ENCODE results near the gene MBD3L4.
"Not testable (repeated sequence)": the region's sequence is repeated elsewhere in the genome, so short reads cannot be mapped to it uniquely, and the experiment has no call there.

The MBD3L4 gene

DNA sequence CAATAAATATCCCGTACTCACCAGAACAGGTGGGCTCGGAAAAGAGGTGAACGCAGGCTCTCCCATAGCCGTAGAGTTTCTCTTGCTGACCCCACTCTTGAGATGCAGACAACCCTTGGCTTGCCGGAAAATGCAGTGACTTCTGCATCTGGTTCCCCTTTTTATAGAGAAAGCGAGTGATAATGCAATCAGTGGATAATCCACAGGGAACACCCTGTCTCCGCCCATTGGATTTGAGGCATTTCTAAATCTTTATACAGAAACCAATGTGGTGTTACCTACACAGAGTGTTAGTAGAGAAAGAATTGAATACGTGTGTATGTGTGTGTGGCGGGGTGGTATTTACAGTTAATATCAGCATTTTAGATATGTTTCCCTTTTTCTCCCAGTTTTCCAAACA lies at the start of gene MBD3L4:
Gene MBD3L4, minus strand, starts transcription at position 101 of the 400 bp plus-strand sequence. Its CDS starts 35 bp downstream, at position 66.
- not testable (repeated sequence) for DNase-seq (ENCODE audit: low spot score)

DNA sequence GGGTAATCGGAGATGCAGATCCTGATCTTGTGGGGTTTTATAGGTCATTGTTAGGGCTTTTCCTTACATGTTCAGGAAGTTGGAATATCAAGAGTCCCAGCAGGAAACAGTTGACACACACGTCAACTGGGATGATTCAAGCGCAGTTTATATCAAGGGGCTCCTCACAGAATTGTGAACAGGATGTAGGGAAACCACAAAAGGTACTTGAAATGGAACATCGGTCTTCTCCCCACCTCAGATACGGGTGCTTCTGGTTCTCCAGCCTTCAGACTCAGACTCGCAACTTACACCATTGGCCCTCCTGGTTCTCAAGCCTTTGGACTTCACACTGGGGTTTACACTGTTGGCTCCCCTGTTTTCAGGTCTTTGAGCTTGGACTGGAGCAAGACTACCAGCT lies 49.0 kb upstream of the MBD3L4 start:
- DNase-seq (ENCODE audit: low spot score) = no peak

DNA sequence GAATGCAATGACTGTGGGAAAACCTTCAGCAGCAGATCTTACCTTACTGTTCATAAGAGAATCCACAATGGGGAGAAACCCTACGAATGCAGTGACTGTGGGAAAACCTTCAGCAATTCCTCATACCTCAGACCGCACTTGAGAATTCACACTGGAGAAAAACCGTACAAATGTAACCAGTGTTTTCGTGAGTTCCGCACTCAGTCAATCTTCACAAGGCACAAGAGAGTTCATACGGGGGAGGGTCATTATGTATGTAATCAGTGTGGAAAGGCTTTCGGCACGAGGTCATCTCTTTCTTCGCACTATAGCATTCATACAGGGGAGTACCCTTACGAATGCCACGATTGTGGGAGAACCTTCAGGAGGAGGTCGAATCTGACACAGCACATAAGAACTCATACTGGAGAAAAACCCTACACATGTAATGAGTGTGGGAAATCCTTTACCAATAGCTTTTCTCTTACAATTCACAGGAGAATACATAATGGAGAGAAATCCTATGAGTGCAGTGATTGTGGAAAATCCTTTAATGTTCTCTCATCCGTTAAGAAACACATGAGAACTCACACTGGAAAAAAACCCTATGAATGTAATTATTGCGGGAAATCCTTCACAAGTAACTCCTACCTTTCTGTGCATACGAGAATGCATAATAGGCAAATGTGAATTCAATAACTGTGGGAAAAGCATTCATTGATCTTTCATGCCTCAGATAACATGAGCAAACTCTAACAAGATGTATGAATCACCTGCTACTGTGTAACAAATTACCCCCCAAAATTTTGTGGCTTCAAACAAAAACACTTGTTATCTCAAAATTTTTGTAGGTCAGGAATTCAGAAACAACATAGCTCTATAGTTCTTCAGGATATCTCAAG lies 43.3 kb upstream of the MBD3L4 start:
- no peak for DNase-seq (ENCODE audit: low spot score)

DNA sequence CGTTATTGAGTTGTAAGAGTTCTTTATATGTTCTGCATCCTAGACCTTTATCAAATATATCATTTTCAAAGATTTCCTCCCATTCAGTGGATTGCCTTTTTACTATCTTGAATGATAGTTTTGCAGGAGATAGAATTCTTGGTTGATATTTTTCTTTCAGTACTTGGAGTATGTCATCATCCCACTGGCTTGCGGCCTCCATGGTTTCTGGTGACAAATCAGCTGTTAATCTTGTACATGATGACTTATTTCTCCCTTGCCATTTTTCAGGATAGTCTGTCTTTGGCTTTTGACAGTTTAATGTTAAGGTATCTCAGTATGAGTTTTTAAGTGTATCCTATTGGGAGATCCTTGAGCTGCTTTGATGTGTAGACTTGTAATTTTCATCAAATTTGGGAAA lies 38.0 kb upstream of the MBD3L4 start:
- no peak for DNase-seq (ENCODE audit: low spot score)

DNA sequence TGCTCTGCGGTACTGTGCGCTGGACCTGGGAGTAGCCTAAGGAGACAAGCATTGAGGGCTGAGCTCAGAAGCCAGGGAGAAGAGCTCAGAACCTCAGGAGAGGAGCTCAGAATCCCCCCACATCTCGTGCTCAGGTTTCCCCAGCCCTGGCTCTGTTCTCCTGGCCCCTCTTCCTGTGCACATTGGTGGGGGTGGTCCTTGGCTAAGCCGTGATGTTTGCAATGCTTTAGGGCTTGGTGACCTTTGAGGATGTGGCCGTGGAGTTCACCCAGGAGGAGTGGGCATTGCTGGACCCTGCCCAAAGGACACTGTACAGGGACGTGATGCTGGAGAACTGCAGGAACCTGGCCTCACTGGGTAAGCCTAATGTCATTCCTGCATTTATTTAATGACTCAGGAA lies 36.2 kb upstream of the MBD3L4 start:
- DNase-seq (ENCODE audit: low spot score) = no peak

DNA sequence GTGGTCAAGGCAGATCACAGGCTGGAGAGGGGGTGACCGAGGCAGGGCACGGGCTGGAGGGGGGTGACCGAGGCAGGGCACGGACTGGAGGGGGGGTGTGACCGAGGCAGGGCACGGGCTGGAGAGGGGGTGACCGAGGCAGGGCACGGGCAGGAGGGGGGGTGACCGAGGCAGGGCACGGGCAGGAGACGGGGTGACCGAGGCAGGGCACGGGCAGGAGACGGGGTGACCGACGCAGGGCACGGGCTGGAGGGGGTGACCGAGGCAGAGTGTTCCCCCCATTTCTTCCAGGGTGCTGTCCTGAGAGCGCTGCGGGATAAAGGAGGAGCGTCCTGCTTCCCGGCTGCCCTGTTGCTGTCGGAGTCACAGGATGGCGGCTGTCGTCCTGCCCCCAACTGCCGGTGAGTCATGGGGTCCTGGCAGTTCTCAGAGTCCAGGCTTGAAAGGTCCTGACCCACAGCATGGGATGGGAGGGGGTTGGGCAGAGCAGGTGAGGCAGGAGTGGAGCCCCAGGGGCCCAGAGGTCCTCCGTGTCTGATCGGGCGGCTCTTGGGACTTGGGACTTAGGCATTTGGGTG lies 34.8 kb upstream of the MBD3L4 start:
- no peak for DNase-seq (ENCODE audit: low spot score)

DNA sequence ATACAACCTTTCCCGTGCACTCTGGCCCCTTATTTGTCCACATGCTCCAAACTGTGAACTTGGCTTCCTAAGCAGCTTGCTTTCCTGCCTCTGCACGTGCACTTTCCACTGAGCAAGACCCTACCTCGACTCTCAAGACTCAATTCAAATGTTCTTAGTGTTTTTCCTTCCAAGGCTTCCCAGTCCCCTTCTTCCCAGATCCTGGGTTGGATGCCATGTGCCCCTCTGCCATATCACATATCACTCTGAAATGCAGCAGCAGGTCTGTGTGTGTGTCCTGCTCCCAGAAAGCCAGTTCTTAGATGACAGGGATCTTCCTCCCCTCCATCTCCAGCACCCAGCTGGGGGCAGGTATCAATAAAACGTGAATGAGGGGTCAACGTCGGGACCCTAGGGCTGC lies 32.6 kb upstream of the MBD3L4 start:
- no peak for DNase-seq (ENCODE audit: low spot score)

DNA sequence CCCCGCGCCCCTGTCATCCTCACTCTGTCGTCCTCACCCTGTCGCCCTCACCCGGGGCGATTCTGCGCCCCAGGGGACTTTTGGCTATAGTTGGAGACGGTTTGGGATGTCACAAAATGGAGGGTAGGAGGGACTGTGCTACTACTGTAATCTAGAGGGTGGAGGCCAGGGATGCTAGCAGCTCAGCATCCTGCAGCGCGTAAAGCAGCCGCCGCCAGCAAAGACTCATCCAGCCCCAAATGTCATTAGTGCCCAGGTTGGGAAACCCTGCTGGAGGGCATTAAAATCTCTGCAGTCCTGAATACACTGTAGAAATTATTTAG lies 29.9 kb upstream of the MBD3L4 start:
- no peak for DNase-seq (ENCODE audit: low spot score)

DNA sequence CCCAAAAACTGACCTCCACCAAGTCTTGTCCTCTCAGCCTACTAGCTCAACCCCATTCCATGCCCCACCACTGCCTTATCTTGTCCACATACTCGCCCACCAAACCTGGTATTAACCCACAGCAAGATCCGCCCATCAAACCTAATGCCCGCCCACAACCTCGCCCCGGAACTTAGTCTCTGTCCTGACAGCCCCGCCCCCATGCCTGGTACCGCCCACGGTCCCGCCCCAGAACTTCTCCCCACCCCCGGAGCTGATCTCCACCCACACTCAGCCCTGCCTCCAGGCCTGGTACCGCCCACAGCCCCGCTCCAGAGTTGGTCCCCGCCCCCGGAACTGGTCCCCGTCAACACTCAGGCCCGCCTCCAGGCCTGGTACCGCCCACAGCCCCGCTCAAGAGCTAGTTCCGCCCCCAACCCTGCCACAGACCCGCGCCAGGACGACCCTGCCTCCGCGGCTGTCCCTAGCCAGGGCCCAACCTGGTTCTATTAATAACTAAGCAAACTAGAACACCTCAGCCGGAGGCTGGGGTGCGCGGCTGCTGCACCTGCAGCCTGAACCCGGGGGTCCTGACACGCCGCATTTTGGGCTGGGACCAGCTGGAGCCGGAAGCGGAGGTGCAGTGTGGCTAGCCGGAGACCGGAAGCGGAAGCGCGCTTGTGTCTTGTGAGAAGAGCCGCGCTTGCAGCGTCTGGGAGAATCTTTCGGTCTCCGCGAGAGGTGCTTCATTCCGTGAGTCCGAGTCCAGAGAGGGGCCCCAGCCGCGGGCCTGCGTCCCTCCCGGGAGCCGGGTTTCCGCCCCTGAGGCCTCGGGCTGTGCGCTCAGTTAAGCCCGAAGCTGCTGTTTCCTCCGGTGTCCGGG lies 29.3 kb upstream of the MBD3L4 start, which contains the start of gene ZNF557:
Gene ZNF557, plus strand, starts transcription at position 662 of the 862 bp plus-strand sequence. CDS start 5,372 bp downstream, outside the sequence.
- peak; percentile 99 for DNase-seq (ENCODE audit: low spot score)

DNA sequence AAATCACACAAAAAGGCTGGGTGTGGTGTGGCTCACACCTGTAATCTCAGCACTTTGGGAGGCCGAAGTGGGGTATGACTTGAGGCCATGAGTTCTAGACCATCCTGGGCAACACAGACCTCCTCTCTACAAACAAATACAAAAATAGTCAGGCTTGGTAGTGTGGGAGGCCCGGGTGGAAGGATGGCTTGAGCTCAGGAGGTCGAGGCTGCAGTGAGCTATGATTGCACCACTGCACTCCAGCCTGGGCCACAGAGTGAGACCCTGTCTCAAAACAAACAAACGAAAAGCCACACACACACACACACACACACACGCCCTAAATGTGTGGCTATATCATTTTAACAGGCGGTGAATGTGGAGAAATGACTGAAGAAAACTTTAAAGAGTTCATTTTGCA lies 28.6 kb upstream of the MBD3L4 start:
- no peak for DNase-seq (ENCODE audit: low spot score)

DNA sequence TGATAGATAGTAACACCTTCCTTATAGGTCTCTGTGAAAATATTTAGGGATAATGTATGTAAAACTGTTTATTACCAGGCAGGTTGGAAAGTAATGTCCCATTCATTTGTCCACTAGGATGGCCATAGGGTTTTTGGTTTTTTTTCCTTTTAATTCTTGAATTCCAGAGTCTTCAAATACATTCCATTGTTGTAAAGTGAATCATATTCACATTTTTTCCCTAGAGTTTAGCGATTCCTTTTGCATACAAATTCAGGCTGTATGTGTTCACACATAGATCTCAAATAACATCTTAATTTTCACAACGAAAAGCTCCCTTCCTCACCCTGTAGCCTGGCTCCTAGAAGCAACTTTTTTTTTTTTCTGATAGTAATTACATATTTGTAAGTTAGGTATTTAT lies 27.7 kb upstream of the MBD3L4 start:
- DNase-seq (ENCODE audit: low spot score) = no peak

DNA sequence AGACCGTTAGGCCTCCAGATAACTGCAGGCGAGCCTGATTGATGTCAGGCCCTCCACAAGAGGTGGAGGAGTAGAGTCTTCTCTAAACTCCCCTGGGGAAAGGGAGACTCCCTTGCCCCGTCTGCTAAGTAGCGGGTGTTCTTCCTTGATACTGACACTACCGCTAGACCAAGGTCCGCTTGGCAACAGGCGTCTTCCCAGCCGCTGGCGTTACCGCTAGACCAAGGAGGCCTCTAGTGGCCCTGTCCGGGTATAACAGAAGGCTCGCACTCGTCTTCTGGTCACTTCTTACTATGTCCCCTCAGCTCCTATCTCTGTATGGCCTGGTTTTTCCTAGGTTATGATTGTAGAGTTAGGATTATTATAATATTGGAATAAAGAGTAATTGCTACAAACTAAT lies 27.1 kb upstream of the MBD3L4 start:
- DNase-seq (ENCODE audit: low spot score) = not testable (repeated sequence)

DNA sequence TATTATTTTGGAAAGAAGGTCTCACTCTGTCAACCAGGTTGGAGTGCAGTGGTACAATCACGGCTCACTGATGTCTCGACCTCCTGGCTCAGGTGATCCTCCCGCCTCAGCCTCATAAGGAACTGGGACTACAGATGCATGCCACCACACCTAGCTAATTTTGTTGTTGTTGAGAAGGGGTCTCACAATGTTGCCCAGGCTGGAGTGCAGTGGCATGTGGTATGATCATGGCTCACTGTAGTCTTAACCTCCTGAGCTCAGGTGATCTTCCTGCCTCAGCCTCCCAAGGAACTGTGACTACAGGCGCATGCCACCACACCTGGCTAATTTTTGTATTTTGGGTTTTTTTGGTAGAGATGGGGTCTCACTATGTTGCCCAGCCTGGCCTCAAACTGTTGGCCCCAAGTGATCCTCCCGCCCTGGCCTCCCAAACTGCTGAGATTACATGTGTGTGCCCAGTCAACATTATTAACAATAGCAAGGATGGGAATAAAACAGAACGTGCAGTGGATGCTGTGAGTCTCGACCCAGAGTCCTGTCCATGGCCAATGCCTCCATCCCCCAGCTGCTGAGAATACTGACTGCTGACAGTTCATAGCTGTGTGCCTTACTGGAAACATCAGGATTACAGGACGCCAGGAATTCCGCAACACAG lies 23.9 kb upstream of the MBD3L4 start:
- no peak for DNase-seq (ENCODE audit: low spot score)

DNA sequence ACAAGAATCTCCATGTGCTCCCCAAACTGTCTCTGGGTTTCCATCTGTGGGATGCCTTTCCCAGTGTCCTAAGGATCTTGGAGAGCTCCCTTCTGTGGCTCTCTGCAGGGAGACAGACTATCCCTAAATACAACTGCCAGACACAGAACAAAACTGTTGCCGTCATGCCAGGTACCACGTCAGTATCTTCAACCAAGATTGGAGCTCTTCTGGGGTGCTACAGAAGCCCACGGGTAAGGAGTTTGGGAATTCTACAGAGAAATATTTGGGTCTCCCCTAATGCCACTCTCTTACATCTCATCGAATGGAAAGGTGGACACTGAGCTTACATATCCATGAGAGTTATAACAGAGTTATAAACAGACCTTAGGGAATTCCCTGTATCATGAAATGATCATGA lies 23.4 kb upstream of the MBD3L4 start:
- DNase-seq (ENCODE audit: low spot score) = no peak

DNA sequence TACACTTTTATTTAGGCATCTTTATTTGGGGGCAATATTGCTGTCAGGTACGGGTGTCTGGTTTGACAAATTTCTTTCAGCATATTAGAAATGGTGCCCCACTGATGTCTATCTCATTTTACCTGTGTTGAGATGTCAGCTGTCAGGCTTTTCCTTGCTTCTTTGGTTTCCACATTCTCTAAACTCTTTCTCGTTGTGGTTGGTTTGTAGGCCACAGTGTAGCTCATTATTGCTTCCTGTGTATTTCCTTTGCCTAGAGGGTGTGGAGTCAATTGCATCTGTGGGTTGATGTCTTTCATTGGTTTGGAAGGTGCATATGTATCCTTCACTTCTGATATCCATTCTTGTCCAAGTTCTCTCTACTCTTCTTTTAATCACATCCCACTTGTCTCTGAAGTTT lies 20.0 kb upstream of the MBD3L4 start:
- not testable (repeated sequence) for DNase-seq (ENCODE audit: low spot score)

DNA sequence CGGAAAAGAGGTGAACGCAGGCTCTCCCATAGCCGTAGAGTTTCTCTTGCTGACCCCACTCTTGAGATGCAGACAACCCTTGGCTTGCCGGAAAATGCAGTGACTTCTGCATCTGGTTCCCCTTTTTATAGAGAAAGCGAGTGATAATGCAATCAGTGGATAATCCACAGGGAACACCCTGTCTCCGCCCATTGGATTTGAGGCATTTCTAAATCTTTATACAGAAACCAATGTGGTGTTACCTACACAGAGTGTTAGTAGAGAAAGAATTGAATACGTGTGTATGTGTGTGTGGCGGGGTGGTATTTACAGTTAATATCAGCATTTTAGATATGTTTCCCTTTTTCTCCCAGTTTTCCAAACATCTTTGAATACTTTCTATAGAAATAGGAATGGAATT lies 18.6 kb upstream of the MBD3L4 start, which contains the start of gene MBD3L3:
Gene MBD3L3, minus strand, starts transcription at position 101 of the 400 bp plus-strand sequence. Its CDS starts 71 bp downstream, at position 30.
- DNase-seq (ENCODE audit: low spot score) = not testable (repeated sequence)

DNA sequence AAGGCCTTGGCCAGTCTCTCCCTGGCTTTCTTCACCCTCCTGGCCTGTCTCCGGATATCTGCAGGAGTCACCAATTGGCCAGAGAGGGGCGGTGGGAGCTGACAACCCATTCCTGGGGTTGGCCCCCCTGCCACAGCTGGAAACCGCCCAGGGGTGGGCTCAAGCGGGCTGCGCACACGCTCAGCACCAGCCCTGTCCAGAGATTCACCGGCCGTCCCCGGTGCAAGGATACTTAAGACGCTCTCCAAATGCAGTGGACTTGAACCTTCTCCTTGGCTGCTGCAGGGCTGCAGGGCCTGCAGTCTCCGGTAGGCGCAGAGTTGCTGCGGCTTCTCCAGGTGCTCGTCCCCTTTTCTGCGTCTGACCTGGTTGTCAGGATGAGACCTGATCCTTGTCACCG lies 16.4 kb upstream of the MBD3L4 start:
- not testable (repeated sequence) for DNase-seq (ENCODE audit: low spot score)

DNA sequence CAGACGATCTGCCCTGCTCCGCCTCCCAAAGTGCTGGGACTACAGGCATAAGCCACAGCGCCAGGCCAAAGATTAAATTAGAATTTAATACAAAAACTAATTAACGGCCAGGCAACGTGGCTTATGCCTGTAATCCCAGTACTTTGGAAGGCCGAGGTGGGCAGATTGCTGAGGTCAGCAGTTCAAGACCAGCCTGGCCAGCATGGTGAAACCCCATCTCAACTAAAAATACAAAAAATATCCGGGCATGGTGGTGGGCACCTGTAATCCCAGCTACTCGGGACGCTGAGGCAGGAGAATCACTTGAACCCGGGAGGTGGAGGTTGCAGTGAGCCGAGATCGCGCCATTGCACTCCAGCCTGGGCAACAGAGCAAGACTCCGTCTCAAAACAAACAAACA lies 15.7 kb upstream of the MBD3L4 start:
- not testable (repeated sequence) for DNase-seq (ENCODE audit: low spot score)

DNA sequence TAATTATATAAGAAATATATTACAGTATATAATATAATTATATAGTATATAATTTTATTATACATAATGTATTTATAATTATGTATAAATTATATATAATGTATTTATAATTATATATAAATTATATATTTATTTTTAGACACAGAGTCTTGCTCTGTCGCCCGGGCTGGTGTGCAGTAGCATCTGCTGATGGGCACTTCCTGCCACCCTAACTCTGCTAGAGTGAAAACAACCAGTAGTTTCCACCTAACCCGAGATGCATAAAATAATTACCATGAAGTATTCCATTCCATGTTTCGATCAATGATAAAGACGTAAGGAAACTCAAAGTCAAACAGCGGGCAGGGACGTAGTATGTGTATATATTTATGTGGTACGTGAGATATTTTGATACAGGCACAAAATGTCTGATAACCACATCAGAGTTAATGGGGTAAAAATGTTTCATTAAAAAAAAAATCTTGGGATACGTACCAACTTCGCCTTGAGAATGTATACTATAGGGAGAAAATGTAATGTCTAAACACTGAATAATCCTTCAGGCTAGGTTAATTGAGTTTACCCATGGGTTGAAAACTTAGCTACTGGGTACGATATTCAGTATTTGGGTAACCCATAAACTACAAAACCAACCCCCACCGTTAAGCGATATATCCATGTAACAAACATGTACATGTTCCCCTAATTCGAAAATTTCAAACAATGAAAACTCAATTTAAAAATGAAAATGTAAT lies 14.8 kb upstream of the MBD3L4 start:
- DNase-seq (ENCODE audit: low spot score) = not testable (repeated sequence)

DNA sequence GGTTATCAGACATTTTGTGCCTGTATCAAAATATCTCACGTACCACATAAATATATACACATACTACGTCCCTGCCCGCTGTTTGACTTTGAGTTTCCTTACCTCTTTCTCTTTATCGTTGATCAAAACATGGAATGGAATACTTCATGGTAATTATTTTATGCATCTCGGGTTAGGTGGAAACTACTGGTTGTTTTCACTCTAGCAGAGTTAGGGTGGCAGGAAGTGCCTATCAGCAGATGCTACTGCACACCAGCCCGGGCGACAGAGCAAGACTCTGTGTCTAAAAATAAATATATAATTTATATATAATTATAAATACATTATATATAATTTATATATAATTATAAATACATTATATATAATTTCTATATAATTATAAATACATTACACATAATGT lies 12.9 kb upstream of the MBD3L4 start:
- DNase-seq (ENCODE audit: low spot score) = not testable (repeated sequence)

DNA sequence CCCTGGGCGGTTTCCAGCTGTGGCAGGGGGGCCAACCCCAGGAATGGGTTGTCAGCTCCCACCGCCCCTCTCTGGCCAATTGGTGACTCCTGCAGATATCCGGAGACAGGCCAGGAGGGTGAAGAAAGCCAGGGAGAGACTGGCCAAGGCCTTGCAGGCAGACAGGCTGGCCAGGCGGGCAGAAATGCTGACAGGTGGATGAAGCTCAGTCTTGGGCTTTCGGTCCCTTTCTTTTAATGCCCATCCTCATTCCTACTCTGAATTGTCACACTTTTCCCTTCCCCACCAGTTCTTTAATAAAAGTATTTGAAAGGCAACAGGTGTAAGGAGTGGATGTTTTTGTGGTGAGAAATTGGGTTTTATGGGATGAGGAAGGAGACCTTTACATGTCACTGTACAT lies 11.4 kb upstream of the MBD3L4 start:
- not testable (repeated sequence) for DNase-seq (ENCODE audit: low spot score)

Data from left forelimb (tissue), 1 donor.